Suprapubic skin (tissue), 4 donors: ENCODE measurements around the gene ACTR3C. TPM values are rescaled to one million over a fixed set of nuclear protein-coding genes. Genes with fewer than 3 reads are reported as not detected.
"Not testable (repeated sequence)": the region's sequence is repeated elsewhere in the genome, so short reads cannot be mapped to it uniquely, and the experiment has no call there.

Experiments used
- DNase-seq, 2 donors: peaks; one replicate each; pipeline ENCODE4 v3.0.0-alpha.2; 2019; ENCODE audit warnings: low spot score in 2 of 2
- H3K27ac ChIP-seq: fragments of 200-600 bp; sonication (generic); one replicate; pipeline ENCODE4 v1.5.1; 2019
- H3K27me3 ChIP-seq: fragments of 200-600 bp; sonication (generic); one replicate; pipeline ENCODE4 v1.5.1; 2019
- H3K36me3 ChIP-seq: fragments of 200-600 bp; sonication (generic); one replicate; pipeline ENCODE4 v1.5.1; 2019
- H3K4me1 ChIP-seq: fragments of 200-600 bp; sonication (generic); one replicate; pipeline ENCODE4 v1.5.1; 2019
- H3K4me3 ChIP-seq: fragments of 200-600 bp; sonication (generic); one replicate; pipeline ENCODE4 v1.5.1; 2019; ENCODE audit warnings: mild to moderate bottlenecking
- H3K9me3 ChIP-seq: fragments of 200-600 bp; sonication (generic); one replicate; pipeline ENCODE4 v1.5.1; 2019
- WGBS: methylation state at CpG from one replicate; pipeline ENCODE4 v1.1.5; 2018; 5-methylcytosine and 5-hydroxymethylcytosine counted together
- total RNA-seq, 4 donors: library from RNA; depleted of rRNA; stranded (reverse); fragments of >200 nt; gene quantifications; one replicate each; pipeline ENCODE4 v1.1.0, GENCODE V29; 2016
- TF ChIP-seq, protein P1 (sequence below), 2 donors: fragments of 200-600 bp in 1 of 2; fragments of 450-650 bp in 1 of 2; sonication (generic) in 1 of 2; IDR thresholded peaks; one replicate each; pipeline ENCODE4 v1.5.1; 2016 to 2019; ENCODE audit warnings: antibody characterized with exemption in 2 of 2, mild to moderate bottlenecking in 1 of 2, moderate library complexity in 1 of 2

ACTR3C gene
- total RNA-seq, 4 donors from 2014 or later, result 10.4 to 16.5 (median 13.1) TPM

DNA sequence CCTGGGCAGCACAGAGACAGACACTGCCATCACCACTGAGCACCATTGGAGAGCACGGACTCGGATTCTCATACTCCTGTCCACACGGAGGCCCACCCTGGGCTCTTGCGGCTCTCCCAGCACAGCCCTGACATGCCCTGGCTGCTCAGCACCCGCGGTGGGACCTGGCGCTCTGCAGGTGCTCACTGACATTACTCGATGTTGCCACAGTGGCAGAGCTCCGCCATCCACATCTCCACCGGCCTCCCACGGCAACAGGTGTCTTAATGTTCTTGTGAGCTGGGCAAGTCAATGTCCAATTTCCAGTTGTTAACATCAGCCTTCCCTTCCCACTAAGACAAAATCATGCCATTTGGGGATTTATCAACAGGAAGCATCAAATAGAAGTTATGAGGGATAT lies 45.0 kb downstream of the ACTR3C start:
- not testable (repeated sequence) for H3K36me3 ChIP-seq, H3K27me3 ChIP-seq, H3K4me1 ChIP-seq, H3K27ac ChIP-seq, H3K4me3 ChIP-seq, H3K9me3 ChIP-seq, DNase-seq
- WGBS, result 96% methylated on average over 5 of the region's 11 CpGs

DNA sequence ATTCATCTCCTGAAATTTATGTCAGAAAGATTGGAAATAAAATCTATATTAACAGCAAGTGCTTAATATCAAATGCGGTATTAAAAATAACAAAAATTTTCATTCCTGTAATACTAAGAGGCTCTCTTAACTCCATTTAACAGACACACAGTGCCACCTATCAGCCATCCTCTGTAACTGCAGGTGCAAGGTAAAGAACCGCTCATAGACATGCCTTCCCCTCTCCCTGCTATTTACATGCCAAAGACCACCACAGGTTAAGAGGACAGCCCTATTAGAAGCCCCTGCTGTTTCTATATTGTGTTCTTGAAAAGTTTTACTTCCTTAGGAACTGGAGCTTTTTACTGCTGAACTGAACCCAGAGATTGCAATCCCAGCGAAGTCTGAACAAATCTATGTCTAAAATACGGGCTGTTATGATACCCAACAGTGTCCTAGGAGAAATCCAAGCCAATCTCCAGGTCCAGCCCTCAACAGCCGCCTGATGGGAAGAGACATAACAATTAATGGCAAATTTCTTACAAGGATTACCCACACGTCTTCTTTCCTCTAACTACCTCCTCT lies 47.1 kb downstream of the ACTR3C start:
- H3K9me3 ChIP-seq, DNase-seq, H3K4me1 ChIP-seq, H3K27me3 ChIP-seq, H3K36me3 ChIP-seq, H3K27ac ChIP-seq, H3K4me3 ChIP-seq: not testable (repeated sequence)
- WGBS, result 56% methylated on average over 6 of the region's 6 CpGs
- TF ChIP-seq, protein P1, sequence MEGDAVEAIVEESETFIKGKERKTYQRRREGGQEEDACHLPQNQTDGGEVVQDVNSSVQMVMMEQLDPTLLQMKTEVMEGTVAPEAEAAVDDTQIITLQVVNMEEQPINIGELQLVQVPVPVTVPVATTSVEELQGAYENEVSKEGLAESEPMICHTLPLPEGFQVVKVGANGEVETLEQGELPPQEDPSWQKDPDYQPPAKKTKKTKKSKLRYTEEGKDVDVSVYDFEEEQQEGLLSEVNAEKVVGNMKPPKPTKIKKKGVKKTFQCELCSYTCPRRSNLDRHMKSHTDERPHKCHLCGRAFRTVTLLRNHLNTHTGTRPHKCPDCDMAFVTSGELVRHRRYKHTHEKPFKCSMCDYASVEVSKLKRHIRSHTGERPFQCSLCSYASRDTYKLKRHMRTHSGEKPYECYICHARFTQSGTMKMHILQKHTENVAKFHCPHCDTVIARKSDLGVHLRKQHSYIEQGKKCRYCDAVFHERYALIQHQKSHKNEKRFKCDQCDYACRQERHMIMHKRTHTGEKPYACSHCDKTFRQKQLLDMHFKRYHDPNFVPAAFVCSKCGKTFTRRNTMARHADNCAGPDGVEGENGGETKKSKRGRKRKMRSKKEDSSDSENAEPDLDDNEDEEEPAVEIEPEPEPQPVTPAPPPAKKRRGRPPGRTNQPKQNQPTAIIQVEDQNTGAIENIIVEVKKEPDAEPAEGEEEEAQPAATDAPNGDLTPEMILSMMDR (IDR thresholded peaks at IDR 0.05), result peak; percentile 72 to 75

DNA sequence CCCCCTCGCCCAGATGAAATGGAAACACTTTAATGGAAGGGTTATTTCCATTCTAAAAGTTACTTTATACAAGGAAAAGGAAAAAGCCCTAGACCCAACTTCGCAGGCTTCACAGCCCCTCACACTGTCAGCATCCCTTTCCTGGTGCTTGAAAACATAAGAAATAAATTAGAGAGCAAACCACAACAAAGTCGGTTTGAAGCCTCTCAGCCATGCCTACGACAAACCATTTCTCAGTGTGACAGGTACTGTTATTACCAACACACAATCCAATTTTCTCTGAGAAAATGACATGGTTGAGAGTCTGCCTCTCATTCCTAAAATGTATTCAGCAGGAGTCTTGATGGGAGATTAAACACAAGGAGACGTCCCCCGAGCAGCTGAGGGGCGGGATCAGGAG lies 51.4 kb downstream of the ACTR3C start:
- H3K9me3 ChIP-seq, H3K27ac ChIP-seq, H3K36me3 ChIP-seq, DNase-seq, H3K27me3 ChIP-seq, H3K4me1 ChIP-seq, H3K4me3 ChIP-seq: not testable (repeated sequence)
- 74% methylated on average over 3 of the region's 7 CpGs for WGBS

DNA sequence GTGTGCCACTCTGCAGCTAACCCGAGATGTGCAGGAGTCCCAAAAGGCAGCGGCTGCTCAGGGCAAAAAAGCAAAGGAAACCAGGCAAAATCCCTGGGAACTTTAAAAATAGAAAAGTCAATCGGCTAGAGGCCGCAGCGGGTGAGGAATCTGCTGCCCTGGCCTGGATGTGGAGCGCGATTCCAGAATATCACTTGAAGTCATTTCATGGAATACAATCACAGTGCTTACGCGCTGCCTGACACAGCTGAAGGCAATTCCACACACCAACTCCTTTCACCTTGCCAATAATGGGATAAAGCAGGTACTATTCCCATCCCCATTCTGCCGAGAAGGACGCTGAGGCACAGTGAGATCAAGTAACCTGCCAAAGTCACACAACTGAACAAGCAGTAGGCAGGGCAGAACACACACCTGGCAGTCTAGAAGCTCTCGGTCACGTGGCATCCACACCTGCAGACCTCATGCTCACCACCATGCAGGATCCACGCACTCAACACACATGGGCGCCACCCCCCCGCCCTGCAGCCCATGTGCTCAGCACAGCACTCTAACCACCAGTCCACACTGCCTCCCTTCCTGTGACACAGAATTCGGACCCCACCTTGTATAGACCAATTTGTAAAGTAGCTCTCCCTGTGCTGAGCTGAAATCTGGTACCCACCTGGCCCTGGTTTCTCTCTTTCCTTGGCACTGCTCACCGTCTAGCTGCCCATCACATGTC lies 53.1 kb downstream of the ACTR3C start:
- H3K4me1 ChIP-seq, H3K36me3 ChIP-seq, DNase-seq, H3K27me3 ChIP-seq, H3K9me3 ChIP-seq, H3K4me3 ChIP-seq, H3K27ac ChIP-seq: not testable (repeated sequence)
- WGBS, result 67% methylated on average over 1 of the region's 18 CpGs

DNA sequence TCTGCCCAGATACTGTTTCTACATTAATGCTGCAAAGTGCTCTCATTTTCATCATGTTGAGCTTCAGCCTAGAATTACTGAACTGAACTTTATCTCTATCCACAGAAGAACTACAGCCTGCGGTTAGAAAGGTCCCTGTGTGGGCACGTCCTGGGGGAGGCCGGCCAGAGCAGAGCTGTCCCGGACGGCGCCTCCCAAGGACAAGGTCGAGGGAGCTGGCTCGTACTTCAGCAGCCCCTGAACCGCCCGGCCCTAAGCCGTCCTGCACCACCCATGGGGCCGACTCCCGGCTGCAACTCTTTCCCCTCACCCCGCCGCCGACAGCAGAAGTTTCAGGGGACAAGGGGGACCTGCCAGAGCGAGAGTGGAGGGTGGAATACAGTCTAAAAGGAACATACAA lies 54.5 kb downstream of the ACTR3C start:
- WGBS, result no CpG with 5 or more reads among the region's 17 CpGs
- not testable (repeated sequence) for H3K27ac ChIP-seq, H3K4me3 ChIP-seq, H3K36me3 ChIP-seq, DNase-seq, H3K27me3 ChIP-seq, H3K4me1 ChIP-seq, H3K9me3 ChIP-seq

DNA sequence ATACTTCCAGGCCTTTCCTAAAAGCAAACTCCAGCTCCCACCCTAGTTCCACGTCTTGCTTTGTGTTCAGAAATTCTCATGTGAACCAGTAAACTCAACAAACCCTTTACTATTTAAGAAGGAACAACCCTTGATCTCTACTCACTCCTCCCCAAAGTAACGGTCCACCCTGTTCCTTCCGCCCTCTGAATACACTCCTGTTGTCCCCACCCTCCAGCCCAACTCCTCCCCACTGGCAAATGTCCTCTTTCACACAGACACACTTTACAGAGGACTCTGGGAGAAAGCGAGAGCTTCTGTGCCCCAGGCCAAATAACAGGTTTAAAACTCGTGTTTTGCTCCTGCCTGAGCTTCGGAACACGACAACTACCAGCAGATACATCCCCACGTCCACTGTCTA lies 55.1 kb downstream of the ACTR3C start:
- WGBS, result 63% methylated on average over 1 of the region's 8 CpGs
- DNase-seq, H3K27me3 ChIP-seq, H3K9me3 ChIP-seq, H3K4me1 ChIP-seq, H3K4me3 ChIP-seq, H3K36me3 ChIP-seq, H3K27ac ChIP-seq: not testable (repeated sequence)

GRCh38 chr7:150266953-150267665 lies 56.2 kb downstream of the ACTR3C start:
- H3K4me1 ChIP-seq, H3K27me3 ChIP-seq, H3K9me3 ChIP-seq, H3K36me3 ChIP-seq, DNase-seq, H3K4me3 ChIP-seq, H3K27ac ChIP-seq: not testable (repeated sequence)
- WGBS, result 84% methylated on average over 20 of the region's 20 CpGs

GRCh38 chr7:150262656-150263055 lies 60.7 kb downstream of the ACTR3C start:
- not testable (repeated sequence) for H3K9me3 ChIP-seq, H3K27me3 ChIP-seq, H3K27ac ChIP-seq, DNase-seq, H3K4me3 ChIP-seq, H3K36me3 ChIP-seq, H3K4me1 ChIP-seq
- 68% methylated on average over 5 of the region's 5 CpGs for WGBS

DNA sequence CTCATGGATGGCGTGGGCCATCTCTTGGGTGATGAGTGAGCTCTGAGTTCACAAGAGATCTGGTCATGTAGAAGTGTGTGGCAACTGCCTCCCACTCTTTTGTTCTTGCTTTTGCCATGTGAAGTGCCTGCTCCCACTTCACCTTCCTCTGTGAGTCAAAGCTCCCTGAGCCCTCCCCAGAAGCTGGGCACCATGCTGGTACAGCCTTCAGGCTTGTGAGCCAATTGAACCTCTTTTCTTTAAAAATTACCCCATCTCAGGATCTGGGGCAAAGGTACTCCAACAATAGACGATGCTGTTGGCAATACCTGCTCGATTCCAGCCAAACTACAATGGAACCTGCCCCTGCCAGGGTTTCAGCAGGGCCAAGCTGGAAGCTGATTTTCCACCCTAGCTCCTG lies 75.6 kb downstream of the ACTR3C start:
- 93% methylated on average over 2 of the region's 3 CpGs for WGBS

DNA sequence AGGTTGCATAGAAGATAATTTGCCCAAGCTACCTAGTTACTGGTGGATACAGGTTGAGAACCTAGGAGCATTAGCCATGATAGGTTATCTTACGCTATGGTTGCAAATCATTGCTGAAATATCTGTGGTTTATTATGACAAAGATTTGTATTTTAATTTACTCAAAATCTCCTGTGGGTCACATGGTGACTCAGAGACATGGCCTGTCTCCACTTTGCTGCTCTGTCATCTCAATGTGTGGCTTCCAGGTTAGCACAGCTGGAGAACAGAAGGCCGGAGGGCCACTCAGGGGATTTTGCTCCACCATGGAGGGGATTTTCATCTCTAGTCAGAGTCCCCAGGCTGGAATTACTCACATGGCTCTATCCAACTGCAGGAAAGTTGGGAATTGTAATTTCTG lies 78.1 kb downstream of the ACTR3C start:
- not testable (repeated sequence) for DNase-seq, H3K27me3 ChIP-seq, H3K36me3 ChIP-seq, H3K9me3 ChIP-seq, H3K27ac ChIP-seq, H3K4me1 ChIP-seq, H3K4me3 ChIP-seq
- WGBS, result 86% methylated on average over 1 of the region's 2 CpGs

More for the DNA sequence above, 75.6 kb downstream of the ACTR3C start:
- not testable (repeated sequence) for H3K36me3 ChIP-seq, DNase-seq, H3K9me3 ChIP-seq, H3K4me3 ChIP-seq, H3K27ac ChIP-seq, H3K27me3 ChIP-seq, H3K4me1 ChIP-seq

DNA sequence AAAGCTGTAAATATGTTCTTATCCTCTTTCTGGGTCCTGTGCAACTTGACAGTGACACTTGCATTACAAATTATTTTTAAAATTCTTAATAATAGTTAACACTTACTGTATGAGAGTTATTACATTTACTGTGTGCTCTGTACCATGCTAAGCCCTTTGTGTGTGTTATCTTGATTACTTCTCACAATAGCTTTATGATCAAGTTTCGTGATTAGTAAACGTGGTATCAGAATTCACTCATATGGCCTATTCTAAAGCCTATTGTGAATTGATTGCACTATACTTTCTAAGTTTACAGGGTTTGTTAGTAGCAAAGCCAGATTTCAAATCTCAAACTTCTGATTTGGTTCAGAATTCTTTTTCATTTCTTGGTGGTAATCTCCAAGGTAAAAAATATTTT lies 80.4 kb downstream of the ACTR3C start:
- 89% methylated on average over 2 of the region's 2 CpGs for WGBS
- not testable (repeated sequence) for H3K9me3 ChIP-seq, H3K27me3 ChIP-seq, H3K4me3 ChIP-seq, H3K36me3 ChIP-seq, DNase-seq, H3K4me1 ChIP-seq, H3K27ac ChIP-seq

DNA sequence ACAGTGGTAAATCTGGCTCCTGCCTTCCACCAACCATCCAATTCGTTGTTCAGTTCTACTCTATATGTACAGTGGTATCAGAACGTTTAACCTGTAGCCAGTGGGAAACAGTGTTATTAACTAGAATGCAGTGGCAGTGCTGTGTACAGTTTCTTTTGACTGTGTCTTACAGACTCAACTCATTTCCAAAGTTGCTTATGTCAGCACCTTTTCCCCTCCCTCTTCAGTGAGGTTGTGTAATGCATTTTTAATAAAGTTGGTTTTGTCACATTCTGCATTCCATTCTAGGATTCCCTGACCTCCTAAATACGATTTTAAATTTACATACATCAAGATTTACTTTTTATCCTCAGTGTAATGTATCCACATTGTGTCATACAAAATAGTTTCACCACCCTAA lies 97.9 kb downstream of the ACTR3C start:
- not testable (repeated sequence) for H3K36me3 ChIP-seq, DNase-seq, H3K4me1 ChIP-seq, H3K27ac ChIP-seq, H3K9me3 ChIP-seq, H3K27me3 ChIP-seq, H3K4me3 ChIP-seq
- WGBS, result 50% methylated on average over 3 of the region's 3 CpGs
